ENCODE results near the gene TSSK1B.

Gene TSSK1B

DNA sequence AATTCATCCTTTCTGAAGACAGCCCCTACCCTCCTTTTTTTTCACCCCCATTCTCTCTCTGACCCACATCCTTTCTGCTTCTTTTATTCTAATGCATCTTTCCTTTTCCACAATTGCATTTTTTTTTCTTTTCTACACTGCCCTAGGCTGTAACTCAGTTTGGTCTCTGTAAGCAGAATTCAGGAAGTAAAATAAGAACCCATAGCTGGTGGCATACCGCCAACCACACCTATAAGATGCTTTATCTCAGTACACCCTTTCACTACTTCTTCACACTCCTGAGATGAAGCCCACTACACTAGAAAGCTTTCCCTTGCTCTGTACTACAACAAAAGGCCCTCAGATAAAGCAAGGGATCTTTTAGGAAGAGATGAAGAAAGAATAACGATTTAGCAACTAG is 16.1 kb upstream of the TSSK1B start:
- Histone ChIP-seq H3K27ac (replicated peaks) (no peak overlapping the region), H3K4me3 (replicated peaks; ENCODE audit: insufficient read depth, low read length) (no peak overlapping the region), H3K27me3 (ENCODE audit: insufficient read depth, poor library complexity, severe bottlenecking) (no peaks in the 10 kb centered on the region)
- TF ChIP-seq, protein P1, sequence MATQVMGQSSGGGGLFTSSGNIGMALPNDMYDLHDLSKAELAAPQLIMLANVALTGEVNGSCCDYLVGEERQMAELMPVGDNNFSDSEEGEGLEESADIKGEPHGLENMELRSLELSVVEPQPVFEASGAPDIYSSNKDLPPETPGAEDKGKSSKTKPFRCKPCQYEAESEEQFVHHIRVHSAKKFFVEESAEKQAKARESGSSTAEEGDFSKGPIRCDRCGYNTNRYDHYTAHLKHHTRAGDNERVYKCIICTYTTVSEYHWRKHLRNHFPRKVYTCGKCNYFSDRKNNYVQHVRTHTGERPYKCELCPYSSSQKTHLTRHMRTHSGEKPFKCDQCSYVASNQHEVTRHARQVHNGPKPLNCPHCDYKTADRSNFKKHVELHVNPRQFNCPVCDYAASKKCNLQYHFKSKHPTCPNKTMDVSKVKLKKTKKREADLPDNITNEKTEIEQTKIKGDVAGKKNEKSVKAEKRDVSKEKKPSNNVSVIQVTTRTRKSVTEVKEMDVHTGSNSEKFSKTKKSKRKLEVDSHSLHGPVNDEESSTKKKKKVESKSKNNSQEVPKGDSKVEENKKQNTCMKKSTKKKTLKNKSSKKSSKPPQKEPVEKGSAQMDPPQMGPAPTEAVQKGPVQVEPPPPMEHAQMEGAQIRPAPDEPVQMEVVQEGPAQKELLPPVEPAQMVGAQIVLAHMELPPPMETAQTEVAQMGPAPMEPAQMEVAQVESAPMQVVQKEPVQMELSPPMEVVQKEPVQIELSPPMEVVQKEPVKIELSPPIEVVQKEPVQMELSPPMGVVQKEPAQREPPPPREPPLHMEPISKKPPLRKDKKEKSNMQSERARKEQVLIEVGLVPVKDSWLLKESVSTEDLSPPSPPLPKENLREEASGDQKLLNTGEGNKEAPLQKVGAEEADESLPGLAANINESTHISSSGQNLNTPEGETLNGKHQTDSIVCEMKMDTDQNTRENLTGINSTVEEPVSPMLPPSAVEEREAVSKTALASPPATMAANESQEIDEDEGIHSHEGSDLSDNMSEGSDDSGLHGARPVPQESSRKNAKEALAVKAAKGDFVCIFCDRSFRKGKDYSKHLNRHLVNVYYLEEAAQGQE (IDR thresholded peaks at IDR 0.05; ENCODE audit: insufficient replicate concordance, low read depth) = no peak
- TF ChIP-seq, protein P2, sequence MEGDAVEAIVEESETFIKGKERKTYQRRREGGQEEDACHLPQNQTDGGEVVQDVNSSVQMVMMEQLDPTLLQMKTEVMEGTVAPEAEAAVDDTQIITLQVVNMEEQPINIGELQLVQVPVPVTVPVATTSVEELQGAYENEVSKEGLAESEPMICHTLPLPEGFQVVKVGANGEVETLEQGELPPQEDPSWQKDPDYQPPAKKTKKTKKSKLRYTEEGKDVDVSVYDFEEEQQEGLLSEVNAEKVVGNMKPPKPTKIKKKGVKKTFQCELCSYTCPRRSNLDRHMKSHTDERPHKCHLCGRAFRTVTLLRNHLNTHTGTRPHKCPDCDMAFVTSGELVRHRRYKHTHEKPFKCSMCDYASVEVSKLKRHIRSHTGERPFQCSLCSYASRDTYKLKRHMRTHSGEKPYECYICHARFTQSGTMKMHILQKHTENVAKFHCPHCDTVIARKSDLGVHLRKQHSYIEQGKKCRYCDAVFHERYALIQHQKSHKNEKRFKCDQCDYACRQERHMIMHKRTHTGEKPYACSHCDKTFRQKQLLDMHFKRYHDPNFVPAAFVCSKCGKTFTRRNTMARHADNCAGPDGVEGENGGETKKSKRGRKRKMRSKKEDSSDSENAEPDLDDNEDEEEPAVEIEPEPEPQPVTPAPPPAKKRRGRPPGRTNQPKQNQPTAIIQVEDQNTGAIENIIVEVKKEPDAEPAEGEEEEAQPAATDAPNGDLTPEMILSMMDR (IDR thresholded peaks at IDR 0.05; ENCODE audit: insufficient read depth, low read length) = no peak
- no peak for DNase-seq (ENCODE audit: low read depth in 1 of 2, low spot score in 1 of 2)

DNA sequence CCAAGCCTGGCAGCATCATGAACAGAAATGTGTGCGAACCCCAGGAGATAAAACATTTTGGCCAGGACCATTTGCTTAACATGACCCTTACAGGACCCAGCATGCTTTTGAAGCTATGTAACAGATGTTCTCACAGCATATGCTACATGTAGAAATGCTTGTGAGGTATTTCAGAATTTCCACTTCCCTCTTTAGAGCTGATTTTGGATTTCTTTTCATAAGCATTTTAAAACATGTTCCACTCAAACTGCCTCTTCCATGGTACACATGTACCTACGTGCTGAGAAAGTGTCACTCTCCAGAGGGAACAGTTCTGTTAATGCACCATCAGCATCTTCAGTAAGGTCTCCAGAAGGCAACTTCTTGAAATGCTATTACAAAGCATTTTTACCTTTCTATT is 15.7 kb upstream of the TSSK1B start:
- H3K27me3 ChIP-seq (ENCODE audit: insufficient read depth, poor library complexity, severe bottlenecking) = no peaks in the 10 kb centered on the region
- TF ChIP-seq GABPA (IDR thresholded peaks at IDR 0.05; ENCODE audit: low read depth) (no peak), SPI1 (IDR thresholded peaks at IDR 0.05; ENCODE audit: borderline replicate concordance, low read depth) (no peak), POLR2AphosphoS5 (IDR thresholded peaks at IDR 0.05; ENCODE audit: low read depth) (no peak)
- TF ChIP-seq, protein P2 (IDR thresholded peaks at IDR 0.05; ENCODE audit: insufficient read depth, low read length) = no peak
- TF ChIP-seq, protein P1 (IDR thresholded peaks at IDR 0.05; ENCODE audit: insufficient replicate concordance, low read depth) = no peak
- H3K4me3 ChIP-seq (replicated peaks; ENCODE audit: insufficient read depth, low read length) = no peak overlapping the region
- DNase-seq (ENCODE audit: low read depth in 1 of 2, low spot score in 1 of 2) = no peak
- no peak overlapping the region for H3K27ac ChIP-seq (replicated peaks)

DNA sequence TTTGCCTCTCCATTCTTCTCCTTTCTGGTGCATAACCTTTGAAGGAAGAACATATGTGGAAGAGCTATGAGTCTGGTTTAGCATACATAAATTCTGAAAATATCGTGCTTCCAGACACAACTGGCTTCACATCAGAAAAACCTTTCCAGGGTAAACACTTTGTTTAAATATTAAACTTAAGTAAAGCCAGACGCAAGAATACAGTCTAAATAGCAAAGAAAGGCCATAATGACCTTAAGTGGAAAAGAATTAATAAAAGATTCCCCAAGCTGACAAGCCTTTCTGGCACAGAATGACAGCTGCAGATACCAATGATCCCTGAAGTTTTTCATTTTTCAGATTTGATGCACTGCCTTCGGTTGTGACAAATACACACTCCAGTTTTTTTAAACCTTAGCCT is 13.5 kb upstream of the TSSK1B start:
- TF ChIP-seq, protein P2 (IDR thresholded peaks at IDR 0.05; ENCODE audit: insufficient read depth, low read length) = no peak
- TF ChIP-seq GABPA (IDR thresholded peaks at IDR 0.05; ENCODE audit: low read depth) = no peak
- no peak for TF ChIP-seq POLR2AphosphoS5 (IDR thresholded peaks at IDR 0.05; ENCODE audit: low read depth)
- TF ChIP-seq SPI1 (IDR thresholded peaks at IDR 0.05; ENCODE audit: borderline replicate concordance, low read depth) = no peak
- TF ChIP-seq, protein P1 (IDR thresholded peaks at IDR 0.05; ENCODE audit: insufficient replicate concordance, low read depth) = no peak
- Histone ChIP-seq H3K27ac (replicated peaks) (no peak overlapping the region), H3K4me3 (replicated peaks; ENCODE audit: insufficient read depth, low read length) (no peak overlapping the region), H3K27me3 (ENCODE audit: insufficient read depth, poor library complexity, severe bottlenecking) (no peaks in the 10 kb centered on the region)
- DNase-seq (ENCODE audit: low read depth in 1 of 2, low spot score in 1 of 2) = no peak

All from HL-60 (cell line).